Activated effector memory CD4-positive, alpha-beta T cell treated with Interleukin-2 at 50 U/mL for 16 hours (primary cell): ENCODE results near the gene RPL36.

Experiments
- DNase-seq: peaks from one replicate; pipeline ENCODE4 v3.0.0-alpha.2; 2020

RPL36 gene

GRCh38 chr19:5690125-5690954 lies at the start of gene RPL36:
RPL36 (plus strand) TSS chr19:5690295; CDS start chr19:5690508, 213 bp downstream.
- DNase-seq: peak; percentile 99

GRCh38 chr19:5641171-5641570 lies 48.9 kb upstream of the RPL36 start:
- DNase-seq: no peak

DNA sequence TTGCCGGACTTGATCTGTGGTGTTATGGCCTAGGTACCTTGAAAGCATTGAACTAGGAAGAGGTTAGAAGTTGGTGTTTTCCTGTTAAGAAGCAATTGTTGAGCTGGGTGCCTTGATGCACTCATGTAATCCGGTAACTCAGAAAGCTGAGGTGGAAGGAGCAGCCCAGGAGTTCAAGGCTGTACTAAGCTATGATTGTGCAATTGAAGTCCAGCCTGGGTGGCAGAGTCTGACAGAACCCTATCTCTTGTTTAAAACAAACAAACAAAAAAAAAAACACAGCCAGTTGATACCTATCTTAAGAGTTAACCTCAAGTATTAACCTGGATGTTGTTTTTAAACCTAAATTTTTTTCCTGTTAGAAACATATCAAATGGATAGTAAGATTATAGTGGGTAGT lies 47.9 kb upstream of the RPL36 start:
- no peak for DNase-seq

- DNase-seq: no peak
Observed at GRCh38 chr19:5643060-5643459, 47.0 kb upstream of the RPL36 start.

- no peak for DNase-seq
Observed at GRCh38 chr19:5644037-5644436, 46.1 kb upstream of the RPL36 start.

- no peak for DNase-seq
Observed at GRCh38 chr19:5645409-5645808, 44.7 kb upstream of the RPL36 start.

- DNase-seq: no peak
Observed at GRCh38 chr19:5646703-5647102, 43.4 kb upstream of the RPL36 start.

- no peak for DNase-seq
Observed at GRCh38 chr19:5648464-5648863, 41.6 kb upstream of the RPL36 start.

GRCh38 chr19:5651361-5651760 lies 38.7 kb upstream of the RPL36 start:
- DNase-seq: no peak

GRCh38 chr19:5652261-5652660 lies 37.8 kb upstream of the RPL36 start:
- DNase-seq: no peak

GRCh38 chr19:5654931-5655330 lies 35.2 kb upstream of the RPL36 start:
- no peak for DNase-seq

DNA sequence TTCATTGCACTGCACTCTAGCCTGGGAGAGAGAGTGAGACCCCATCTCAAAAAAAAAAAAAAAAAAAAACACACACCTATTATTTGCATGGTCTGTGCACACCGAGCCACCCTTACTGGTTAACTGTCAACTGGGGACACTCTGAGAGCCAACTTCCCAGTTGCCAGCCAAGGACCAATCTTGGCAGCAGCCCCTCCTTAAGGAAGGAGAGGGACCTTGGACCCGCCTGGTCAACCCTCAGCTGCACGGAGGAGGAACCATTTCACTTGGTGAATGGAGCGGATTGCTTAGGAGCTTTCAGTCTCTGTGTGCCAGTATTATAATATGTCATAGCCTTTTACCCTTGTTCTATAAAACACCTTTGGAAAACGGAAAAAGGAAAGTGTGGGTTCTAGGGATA lies 34.7 kb upstream of the RPL36 start:
- no peak for DNase-seq

- no peak for DNase-seq
Observed at GRCh38 chr19:5661483-5661882, 28.6 kb upstream of the RPL36 start.

GRCh38 chr19:5663904-5664303 lies 26.2 kb upstream of the RPL36 start:
- no peak for DNase-seq

GRCh38 chr19:5664515-5664914 lies 25.6 kb upstream of the RPL36 start:
- DNase-seq: no peak

GRCh38 chr19:5665781-5666513 lies 24.1 kb upstream of the RPL36 start:
- DNase-seq: no peak

DNA sequence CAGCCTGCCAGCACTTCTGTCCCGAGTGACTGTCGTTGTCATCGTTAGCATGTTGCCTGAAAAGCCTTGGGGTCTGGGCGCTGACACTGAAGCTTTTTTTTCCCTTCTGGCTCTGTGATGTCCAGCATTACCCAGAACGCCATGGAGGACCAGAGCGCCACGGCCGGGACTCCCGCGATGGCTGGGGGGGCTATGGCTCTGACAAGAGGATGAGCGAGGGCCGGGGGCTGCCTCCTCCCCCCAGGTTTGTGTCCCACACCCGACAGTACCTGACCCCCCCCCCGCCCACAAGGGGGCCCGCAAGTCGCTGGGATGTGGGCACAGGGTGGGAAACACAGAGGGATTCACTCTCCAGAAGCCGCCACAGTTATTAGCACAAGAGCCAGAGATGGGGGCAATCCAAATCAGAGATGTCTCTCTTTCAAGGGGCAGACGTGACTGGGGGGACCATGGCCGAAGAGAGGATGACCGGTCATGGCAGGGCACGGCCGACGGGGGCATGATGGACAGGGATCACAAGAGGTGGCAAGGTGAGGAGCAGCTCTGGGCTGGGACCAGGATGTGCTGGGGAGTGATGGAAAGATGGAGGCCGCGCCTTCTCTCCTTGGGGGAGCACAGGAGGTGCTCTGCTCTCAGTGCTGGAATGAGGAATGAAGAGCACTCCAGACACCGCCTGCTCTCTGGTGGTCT lies 23.0 kb upstream of the RPL36 start:
- no peak for DNase-seq

DNA sequence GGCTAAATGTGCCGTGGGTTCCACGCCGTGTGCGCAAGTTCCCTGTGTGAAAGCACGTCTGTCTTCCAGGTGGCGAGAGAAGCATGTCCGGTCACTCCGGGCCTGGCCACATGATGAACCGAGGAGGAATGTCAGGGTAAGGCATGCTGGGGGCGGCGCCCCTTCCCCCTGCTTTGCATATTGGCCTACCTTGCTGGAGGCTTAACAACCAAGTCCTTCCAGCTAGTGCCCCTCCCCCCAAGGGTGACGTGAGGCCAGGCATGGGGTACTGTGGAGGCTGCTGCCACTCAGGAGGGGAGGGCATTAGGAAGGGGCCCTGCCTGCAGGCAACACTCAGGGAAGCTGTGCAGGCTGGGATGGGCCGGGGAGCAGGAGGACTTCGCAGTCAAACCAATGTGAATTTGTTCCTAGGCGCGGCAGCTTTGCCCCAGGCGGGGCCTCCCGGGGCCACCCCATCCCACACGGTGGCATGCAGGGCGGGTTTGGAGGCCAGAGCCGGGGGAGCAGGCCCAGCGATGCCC lies 22.3 kb upstream of the RPL36 start:
- no peak for DNase-seq

DNA sequence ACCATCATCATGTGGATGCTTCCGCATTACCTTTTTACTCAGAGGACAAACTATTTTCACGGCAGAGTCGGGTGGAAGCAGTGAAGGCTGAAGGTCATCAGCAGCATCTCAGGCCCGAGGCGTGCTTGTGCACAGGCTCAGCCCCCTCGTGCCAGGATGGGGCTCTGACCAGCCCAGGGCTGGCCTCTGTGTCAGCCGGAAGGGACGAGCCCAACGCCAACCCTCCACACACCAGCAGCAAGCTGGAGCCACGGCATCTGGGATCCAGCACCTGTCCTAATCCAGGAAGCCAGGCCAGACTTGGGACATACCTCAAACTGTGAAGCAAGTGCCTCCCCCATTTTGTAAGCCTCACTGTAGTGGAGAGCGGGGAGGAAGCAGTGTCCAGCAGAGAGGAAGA lies 20.9 kb upstream of the RPL36 start:
- DNase-seq: no peak

DNA sequence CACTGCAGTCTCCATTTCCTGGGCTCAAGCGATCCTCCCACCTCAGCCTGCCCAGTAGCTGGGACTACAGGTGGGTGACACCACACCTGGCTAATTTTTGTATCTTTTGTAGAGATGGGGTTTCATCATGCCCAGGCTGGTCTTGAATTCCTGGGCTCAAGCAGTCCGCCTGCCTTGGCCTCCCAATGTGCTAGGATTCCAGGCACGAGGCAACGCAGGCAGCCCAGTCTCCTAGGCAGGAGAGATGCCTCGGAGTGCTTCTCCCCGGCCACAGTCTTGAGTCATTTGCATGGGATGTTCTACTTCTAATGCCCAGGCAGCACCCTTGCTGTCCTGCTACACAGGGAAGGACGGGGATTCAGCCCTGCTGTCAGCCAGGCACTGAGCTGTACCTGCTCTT lies 18.5 kb upstream of the RPL36 start:
- DNase-seq: no peak

DNA sequence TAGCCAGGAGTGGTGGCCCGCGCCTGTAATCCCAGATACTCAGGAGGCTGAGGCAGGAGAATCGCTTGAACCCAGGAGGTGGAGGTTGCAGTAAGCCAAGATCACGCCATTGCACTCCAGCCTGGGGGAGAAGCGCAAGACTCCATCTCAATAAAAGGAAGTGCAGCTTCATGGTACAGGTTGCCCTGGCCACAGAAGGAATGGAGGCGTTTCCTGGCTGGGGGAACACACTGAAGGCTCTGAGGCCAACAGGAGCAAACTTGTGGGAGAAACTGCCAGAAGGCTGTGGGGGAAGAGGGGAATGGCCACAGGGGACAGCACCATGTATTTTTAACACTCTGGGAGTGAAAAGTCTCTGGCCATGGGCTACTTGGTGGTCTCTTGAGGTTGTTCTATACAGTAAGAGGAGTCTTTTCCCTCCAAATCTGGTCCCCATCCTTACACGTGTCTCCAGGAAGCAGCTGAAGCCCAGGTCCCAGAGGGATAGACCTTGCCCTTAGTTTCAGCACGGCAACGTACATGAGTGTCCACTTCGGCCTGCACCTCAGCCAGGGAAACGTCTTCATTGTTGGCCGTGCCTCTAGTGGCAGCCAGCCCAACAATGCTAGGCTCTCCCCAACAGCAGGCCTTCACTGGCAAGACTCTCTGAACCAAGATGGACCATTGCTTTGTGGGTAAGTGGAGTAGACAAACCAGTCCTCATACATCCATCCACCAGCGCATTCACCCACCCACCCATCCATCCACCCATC lies 17.2 kb upstream of the RPL36 start:
- no peak for DNase-seq

DNA sequence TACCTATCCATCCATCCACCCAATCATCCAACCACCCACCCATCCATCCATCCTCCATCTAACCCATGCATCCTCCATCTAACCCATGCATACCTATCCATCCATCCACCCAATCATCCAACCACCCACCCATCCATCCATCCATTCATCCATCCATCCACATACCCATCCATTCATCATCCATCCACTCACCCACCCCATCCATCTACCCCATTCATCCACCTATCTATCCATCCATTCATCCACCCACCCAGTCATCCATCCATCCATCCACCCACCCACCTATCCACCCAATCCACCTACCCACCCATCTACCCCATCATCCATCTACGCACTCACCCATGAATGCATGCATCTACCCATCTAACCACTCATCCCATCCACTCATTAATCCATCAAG lies 16.3 kb upstream of the RPL36 start:
- no peak for DNase-seq

DNA sequence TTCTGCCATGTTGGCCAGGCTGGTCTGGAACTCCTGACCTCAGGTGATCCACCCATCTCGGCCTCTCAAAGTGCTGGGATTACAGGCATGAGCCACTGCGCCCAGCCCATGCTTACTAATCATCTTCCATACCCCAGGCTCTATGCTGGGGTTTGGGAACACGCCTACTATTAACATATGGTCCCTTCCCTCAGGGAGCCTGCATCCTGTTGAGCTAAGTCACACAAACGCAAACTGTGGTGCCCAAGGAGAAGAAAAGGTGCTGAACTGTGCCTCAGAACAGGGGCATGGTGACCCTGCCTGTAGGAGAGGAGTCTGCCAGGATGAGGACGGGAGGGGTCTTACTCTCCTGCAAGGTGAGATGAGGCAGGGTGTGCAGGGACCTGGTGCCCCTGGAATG lies 15.4 kb upstream of the RPL36 start:
- no peak for DNase-seq
